PFSK-1 (cell line): ENCODE results near the gene STX2.

Experiments
- POLR2AphosphoS5 ChIP-seq: IDR thresholded peaks from 2 replicates; pipeline ENCODE4 v1.6.1; 2012; ENCODE audit warnings: low read depth, mild to moderate bottlenecking, control low read depth, low read length, moderate library complexity
- TAF1 ChIP-seq: IDR thresholded peaks from 2 replicates; pipeline ENCODE4 v1.6.1; 2012; ENCODE audit warnings: low read length, control low read depth, borderline replicate concordance; ENCODE audit not compliant: insufficient read depth

DNA sequence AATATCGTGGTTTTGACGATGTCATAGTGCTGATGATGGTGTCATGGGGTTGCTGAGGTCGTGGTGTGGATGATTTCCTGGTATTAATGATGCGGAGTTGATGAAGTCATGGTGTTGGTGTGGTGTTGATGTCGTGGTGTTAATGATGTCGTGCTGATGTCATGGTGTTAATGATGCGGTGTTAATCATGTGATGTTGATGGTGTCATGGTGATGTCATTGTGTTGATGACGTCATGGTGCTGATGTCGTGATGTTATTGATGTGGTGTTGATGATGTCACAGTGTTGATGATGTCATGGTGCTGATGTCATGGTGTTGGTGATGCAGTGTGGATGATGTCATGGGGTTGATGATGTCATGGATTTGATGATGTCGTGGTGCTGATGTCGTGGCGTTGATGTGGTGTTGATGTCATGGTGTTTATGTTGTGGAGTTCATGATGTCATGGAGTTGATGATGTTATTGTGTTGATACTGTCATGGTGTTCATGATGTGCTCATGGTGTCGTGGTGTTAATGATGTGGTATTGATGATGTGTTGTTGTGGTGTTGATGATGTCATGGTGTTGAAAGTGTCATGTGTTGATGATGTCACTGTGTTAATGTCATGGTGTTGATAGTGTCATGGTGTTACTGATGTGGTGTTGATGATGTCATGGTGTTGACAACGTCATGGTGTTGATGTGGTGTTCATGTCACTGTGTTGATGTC lies 74.4 kb downstream of the STX2 start:
- TF ChIP-seq TAF1 (no peak), POLR2AphosphoS5 (no peak)
